ENCODE data around the gene STARD3. TPM values are rescaled to one million over a fixed set of nuclear protein-coding genes. Genes with fewer than 3 reads are reported as not detected.

STARD3 gene
- total and polyA plus RNA-seq, 2 of the 13 experiments (the other 11 are each of a cell fraction or from before 2014, with no cell fraction given) = 34.6 to 100 TPM

- TF ChIP-seq ZBTB7B (CRISPR knock-in tag; IDR thresholded peaks at IDR 0.05) (peak; percentile 88), BCL3 (CRISPR knock-in tag; IDR thresholded peaks at IDR 0.05) (peak; percentile 50; the same call in 1 of the 2 replicates), ZBTB38 (CRISPR knock-in tag; IDR thresholded peaks at IDR 0.05) (peak; percentile 69), ZNF337 (CRISPR knock-in tag; IDR thresholded peaks at IDR 0.05; ENCODE audit: borderline replicate concordance, low read depth) (peak; percentile 89; the same call in 1 of the 2 replicates), EZH2 (conservative IDR thresholded peaks at IDR 0.05; ENCODE audit: low read depth, low read length) (no peak), ZFP62 (CRISPR knock-in tag; IDR thresholded peaks at IDR 0.05) (no peak), ZNF180 (CRISPR knock-in tag; IDR thresholded peaks at IDR 0.05; ENCODE audit: borderline replicate concordance, low read depth) (no peak), SMC3 (IDR thresholded peaks at IDR 0.05; ENCODE audit: low read length) (peak; percentile 69), ASH2L (IDR thresholded peaks at IDR 0.05; ENCODE audit: insufficient read length, low read depth, low read length) (peak; percentile 48), HOXA7 (CRISPR knock-in tag; IDR thresholded peaks at IDR 0.05) (no peak), PAF1 (CRISPR knock-in tag; IDR thresholded peaks at IDR 0.05) (no peak), ZFAT (CRISPR knock-in tag; conservative IDR thresholded peaks at IDR 0.05) (no peak), AGO2 (optimal IDR thresholded peaks at IDR 0.05; ENCODE audit: low read depth, low read length) (peak; percentile 87), ZNF292 (CRISPR knock-in tag; IDR thresholded peaks at IDR 0.05; ENCODE audit: borderline replicate concordance, low read depth) (0 out of 2 replicates have a peak, but pooled peaks have one; percentile 15), ARHGAP35 (CRISPR knock-in tag; IDR thresholded peaks at IDR 0.05; ENCODE audit: borderline replicate concordance) (no peak; the same call in 1 of the 2 replicates), MTF1 (CRISPR knock-in tag; IDR thresholded peaks at IDR 0.05) (no peak), ZNF839 (CRISPR knock-in tag; IDR thresholded peaks at IDR 0.05; ENCODE audit: borderline replicate concordance) (peak; percentile 62; the same call in 1 of the 2 replicates), KDM2A (CRISPR knock-in tag; IDR thresholded peaks at IDR 0.05; ENCODE audit: borderline replicate concordance, low read depth) (peak; percentile 76; the same call in 1 of the 2 replicates), SMAD1 (CRISPR knock-in tag; IDR thresholded peaks at IDR 0.05; ENCODE audit: borderline replicate concordance, low read depth) (no peak)
- TF ChIP-seq, protein P1, sequence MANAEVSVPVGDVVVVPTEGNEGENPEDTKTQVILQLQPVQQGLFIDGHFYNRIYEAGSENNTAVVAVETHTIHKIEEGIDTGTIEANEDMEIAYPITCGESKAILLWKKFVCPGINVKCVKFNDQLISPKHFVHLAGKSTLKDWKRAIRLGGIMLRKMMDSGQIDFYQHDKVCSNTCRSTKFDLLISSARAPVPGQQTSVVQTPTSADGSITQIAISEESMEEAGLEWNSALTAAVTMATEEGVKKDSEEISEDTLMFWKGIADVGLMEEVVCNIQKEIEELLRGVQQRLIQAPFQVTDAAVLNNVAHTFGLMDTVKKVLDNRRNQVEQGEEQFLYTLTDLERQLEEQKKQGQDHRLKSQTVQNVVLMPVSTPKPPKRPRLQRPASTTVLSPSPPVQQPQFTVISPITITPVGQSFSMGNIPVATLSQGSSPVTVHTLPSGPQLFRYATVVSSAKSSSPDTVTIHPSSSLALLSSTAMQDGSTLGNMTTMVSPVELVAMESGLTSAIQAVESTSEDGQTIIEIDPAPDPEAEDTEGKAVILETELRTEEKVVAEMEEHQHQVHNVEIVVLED (CRISPR knock-in tag; IDR thresholded peaks at IDR 0.05; ENCODE audit: borderline replicate concordance) = 0 out of 2 replicates have a peak, but pooled peaks have one; percentile 41
- TF ChIP-seq, protein P2, sequence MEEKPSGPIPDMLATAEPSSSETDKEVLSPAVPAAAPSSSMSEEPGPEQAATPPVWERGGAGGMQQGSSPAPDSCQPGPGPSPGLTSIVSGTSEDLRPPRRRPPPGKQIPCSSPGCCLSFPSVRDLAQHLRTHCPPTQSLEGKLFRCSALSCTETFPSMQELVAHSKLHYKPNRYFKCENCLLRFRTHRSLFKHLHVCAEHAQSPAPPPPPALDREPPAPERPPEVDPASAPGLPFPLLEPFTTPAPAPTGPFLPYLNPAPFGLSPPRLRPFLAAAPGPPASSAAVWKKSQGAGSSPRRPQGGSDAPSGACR (CRISPR knock-in tag; IDR thresholded peaks at IDR 0.05) = peak; percentile 65; the same call in 1 of the 2 replicates
- TF ChIP-seq, protein P3, sequence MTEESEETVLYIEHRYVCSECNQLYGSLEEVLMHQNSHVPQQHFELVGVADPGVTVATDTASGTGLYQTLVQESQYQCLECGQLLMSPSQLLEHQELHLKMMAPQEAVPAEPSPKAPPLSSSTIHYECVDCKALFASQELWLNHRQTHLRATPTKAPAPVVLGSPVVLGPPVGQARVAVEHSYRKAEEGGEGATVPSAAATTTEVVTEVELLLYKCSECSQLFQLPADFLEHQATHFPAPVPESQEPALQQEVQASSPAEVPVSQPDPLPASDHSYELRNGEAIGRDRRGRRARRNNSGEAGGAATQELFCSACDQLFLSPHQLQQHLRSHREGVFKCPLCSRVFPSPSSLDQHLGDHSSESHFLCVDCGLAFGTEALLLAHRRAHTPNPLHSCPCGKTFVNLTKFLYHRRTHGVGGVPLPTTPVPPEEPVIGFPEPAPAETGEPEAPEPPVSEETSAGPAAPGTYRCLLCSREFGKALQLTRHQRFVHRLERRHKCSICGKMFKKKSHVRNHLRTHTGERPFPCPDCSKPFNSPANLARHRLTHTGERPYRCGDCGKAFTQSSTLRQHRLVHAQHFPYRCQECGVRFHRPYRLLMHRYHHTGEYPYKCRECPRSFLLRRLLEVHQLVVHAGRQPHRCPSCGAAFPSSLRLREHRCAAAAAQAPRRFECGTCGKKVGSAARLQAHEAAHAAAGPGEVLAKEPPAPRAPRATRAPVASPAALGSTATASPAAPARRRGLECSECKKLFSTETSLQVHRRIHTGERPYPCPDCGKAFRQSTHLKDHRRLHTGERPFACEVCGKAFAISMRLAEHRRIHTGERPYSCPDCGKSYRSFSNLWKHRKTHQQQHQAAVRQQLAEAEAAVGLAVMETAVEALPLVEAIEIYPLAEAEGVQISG (CRISPR knock-in tag; IDR thresholded peaks at IDR 0.05) = no peak
Measured at GRCh38 chr17:39671651-39672521, 34.9 kb downstream of the STARD3 start (continued).

Data from HepG2 (cell line).